Measurements from ENCODE around the gene ASPA.

Gene ASPA

DNA sequence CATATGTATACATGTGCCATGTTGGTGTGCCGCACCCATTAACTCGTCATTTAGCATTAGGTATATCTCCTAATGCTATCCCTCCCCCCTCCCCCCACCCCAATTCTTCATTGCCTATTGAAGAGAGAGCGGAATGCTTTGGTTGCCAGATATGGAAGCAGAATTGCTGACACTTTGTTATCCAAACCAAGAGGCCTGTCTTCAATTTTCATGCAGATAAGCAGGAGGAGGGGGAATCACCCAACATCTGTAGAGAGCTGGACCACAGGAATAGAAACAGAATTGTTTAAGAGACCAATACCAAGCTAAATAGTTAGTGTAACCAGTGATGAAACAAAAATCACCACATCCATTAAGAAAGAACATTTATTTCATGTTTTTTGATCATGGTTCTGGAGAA is 7.1 kb downstream of the ASPA start:
- CTCF ChIA-PET = interaction anchor here (0.6 kb wide), 1 partner anchor 439 kb away, joined by 4 read pairs; no protein-coding TSS in a partner anchor
- Histone ChIP-seq H3K4me1 (ENCODE audit: control insufficient read depth, insufficient read depth, low read length) (no peaks in the 10 kb centered on the region), H3K9me3 (ENCODE audit: control insufficient read depth, insufficient read depth, low read depth, low read length) (no peaks in the 10 kb centered on the region), H3K4me3 (ENCODE audit: low read depth, low read length) (no peak overlapping the region), H3K27ac (ENCODE audit: extremely low read depth, low read depth, low read length) (no peak overlapping the region), H3K36me3 (ENCODE audit: control insufficient read depth in 2 of 2, insufficient read depth in 1 of 2, low read length in 2 of 2) (no peaks in the 10 kb centered on the region)
- TF ChIP-seq EGR2 (tag by site-specific recombination; IDR thresholded peaks at IDR 0.05; ENCODE audit: low read depth) (no peak), ZNF629 (tag by site-specific recombination; IDR thresholded peaks at IDR 0.05) (no peak), ZNF354C (tag by site-specific recombination; IDR thresholded peaks at IDR 0.05; ENCODE audit: borderline replicate concordance, low read depth) (no peak), ZSCAN23 (tag by site-specific recombination; IDR thresholded peaks at IDR 0.05) (no peak)
- TF ChIP-seq, protein P1, sequence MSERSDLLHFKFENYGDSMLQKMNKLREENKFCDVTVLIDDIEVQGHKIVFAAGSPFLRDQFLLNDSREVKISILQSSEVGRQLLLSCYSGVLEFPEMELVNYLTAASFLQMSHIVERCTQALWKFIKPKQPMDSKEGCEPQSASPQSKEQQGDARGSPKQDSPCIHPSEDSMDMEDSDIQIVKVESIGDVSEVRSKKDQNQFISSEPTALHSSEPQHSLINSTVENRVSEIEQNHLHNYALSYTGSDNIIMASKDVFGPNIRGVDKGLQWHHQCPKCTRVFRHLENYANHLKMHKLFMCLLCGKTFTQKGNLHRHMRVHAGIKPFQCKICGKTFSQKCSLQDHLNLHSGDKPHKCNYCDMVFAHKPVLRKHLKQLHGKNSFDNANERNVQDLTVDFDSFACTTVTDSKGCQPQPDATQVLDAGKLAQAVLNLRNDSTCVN (tag by site-specific recombination; optimal IDR thresholded peaks at IDR 0.05) = no peak
- TF ChIP-seq, protein P2, sequence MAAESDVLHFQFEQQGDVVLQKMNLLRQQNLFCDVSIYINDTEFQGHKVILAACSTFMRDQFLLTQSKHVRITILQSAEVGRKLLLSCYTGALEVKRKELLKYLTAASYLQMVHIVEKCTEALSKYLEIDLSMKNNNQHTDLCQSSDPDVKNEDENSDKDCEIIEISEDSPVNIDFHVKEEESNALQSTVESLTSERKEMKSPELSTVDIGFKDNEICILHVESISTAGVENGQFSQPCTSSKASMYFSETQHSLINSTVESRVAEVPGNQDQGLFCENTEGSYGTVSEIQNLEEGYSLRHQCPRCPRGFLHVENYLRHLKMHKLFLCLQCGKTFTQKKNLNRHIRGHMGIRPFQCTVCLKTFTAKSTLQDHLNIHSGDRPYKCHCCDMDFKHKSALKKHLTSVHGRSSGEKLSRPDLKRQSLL (tag by site-specific recombination; IDR thresholded peaks at IDR 0.05) = no peak
- POLR2A ChIA-PET = no interaction called here

DNA sequence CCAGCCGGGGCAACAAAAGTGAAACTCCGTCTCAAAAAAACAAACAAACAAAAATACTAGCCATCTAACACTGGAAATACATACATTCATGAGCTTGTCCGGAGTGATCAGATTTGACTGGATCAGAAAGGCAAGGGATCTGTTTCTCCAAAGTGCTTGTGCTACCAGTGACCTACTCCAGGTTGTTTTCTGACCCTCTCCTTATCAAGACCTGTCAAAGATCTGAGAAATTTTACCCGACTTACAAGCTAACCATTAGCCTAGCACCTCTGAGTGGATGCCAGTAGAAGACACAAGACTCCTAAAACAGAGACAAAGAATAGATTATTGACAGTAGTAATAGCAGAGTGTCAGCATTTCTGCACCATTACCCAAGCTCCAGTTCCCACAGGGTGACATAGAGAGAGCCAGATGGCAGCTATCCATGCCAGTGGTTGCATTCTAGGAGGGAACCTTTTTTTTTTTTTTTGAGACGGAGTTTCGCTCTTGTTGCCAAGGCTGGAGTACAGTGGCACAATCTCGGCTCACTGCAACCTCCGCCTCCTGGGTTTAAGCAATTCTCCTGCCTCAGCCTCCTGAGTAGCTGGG is 9.8 kb downstream of the ASPA start:
- Histone ChIP-seq H3K4me1 (ENCODE audit: control insufficient read depth, insufficient read depth, low read length) (no peaks in the 10 kb centered on the region), H3K9me3 (ENCODE audit: control insufficient read depth, insufficient read depth, low read depth, low read length) (no peaks in the 10 kb centered on the region), H3K4me3 (ENCODE audit: low read depth, low read length) (no peak overlapping the region), H3K27ac (ENCODE audit: extremely low read depth, low read depth, low read length) (no peak overlapping the region), H3K36me3 (ENCODE audit: control insufficient read depth in 2 of 2, insufficient read depth in 1 of 2, low read length in 2 of 2) (no peaks in the 10 kb centered on the region)
- POLR2A ChIA-PET = no interaction called here
- CTCF ChIA-PET = no interaction called here
- TF ChIP-seq MEIS1 (CRISPR knock-in tag; IDR thresholded peaks at IDR 0.05; ENCODE audit: borderline replicate concordance) = no peak
- TF ChIP-seq ZNF174 (tag by site-specific recombination; IDR thresholded peaks at IDR 0.05) = no peak
- no peak for TF ChIP-seq ZNF311 (tag by site-specific recombination; IDR thresholded peaks at IDR 0.05; ENCODE audit: borderline replicate concordance)
- no peak for TF ChIP-seq ZNF76 (tag by site-specific recombination; IDR thresholded peaks at IDR 0.05; ENCODE audit: borderline replicate concordance, low read depth)
- TF ChIP-seq ZNF677 (tag by site-specific recombination; IDR thresholded peaks at IDR 0.05) = no peak
- TF ChIP-seq ZNF423 (tag by site-specific recombination; IDR thresholded peaks at IDR 0.05) = no peak
- TF ChIP-seq, protein P3, sequence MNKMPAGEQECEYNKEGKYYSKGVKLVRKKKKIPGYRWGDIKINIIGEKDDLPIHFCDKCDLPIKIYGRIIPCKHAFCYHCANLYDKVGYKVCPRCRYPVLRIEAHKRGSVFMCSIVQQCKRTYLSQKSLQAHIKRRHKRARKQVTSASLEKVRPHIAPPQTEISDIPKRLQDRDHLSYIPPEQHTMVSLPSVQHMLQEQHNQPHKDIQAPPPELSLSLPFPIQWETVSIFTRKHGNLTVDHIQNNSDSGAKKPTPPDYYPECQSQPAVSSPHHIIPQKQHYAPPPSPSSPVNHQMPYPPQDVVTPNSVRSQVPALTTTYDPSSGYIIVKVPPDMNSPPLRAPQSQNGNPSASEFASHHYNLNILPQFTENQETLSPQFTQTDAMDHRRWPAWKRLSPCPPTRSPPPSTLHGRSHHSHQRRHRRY (tag by site-specific recombination; IDR thresholded peaks at IDR 0.05) = no peak
- TF ChIP-seq ZNF660 (tag by site-specific recombination; IDR thresholded peaks at IDR 0.05) = no peak

DNA sequence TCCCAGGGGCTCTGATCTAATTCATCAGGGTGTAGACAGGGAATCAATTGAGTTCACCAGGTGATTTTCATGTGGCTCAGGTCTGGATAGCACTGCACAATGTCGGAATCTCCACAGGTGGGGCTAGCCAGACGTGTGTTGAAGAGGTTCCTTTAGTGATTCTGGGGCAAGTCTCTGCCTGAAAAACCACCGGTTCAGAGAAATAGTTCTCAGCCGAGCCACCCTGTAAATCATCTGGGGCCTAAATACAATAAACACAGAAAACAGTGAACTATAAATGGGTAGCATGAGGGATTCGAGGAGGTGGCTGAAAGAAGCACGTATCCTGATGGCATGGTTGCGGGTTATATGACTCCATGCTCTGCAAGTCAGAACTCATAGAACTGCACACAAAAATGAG is 21.3 kb downstream of the ASPA start:
- Histone ChIP-seq H3K4me3 (ENCODE audit: low read depth, low read length) (no peak overlapping the region), H3K9me3 (ENCODE audit: control insufficient read depth, insufficient read depth, low read depth, low read length) (no peaks in the 10 kb centered on the region), H3K27ac (ENCODE audit: extremely low read depth, low read depth, low read length) (no peak overlapping the region), H3K36me3 (ENCODE audit: control insufficient read depth in 2 of 2, insufficient read depth in 1 of 2, low read length in 2 of 2) (no peaks in the 10 kb centered on the region), H3K4me1 (ENCODE audit: control insufficient read depth, insufficient read depth, low read length) (no peaks in the 10 kb centered on the region)
- ChIA-PET CTCF (no interaction called here), POLR2A (no interaction called here)
- TF ChIP-seq ZNF311 (tag by site-specific recombination; IDR thresholded peaks at IDR 0.05; ENCODE audit: borderline replicate concordance) (no peak), ZNF292 (tag by site-specific recombination; IDR thresholded peaks at IDR 0.05; ENCODE audit: borderline replicate concordance, low read depth) (no peak), OSR2 (tag by site-specific recombination; IDR thresholded peaks at IDR 0.05) (no peak), KLF1 (tag by site-specific recombination; IDR thresholded peaks at IDR 0.05) (no peak), ZNF585B (tag by site-specific recombination; IDR thresholded peaks at IDR 0.05) (no peak)
- TF ChIP-seq, protein P4, sequence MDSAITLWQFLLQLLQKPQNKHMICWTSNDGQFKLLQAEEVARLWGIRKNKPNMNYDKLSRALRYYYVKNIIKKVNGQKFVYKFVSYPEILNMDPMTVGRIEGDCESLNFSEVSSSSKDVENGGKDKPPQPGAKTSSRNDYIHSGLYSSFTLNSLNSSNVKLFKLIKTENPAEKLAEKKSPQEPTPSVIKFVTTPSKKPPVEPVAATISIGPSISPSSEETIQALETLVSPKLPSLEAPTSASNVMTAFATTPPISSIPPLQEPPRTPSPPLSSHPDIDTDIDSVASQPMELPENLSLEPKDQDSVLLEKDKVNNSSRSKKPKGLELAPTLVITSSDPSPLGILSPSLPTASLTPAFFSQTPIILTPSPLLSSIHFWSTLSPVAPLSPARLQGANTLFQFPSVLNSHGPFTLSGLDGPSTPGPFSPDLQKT (IDR thresholded peaks at IDR 0.05; ENCODE audit: borderline replicate concordance, low read depth, low read length) = no peak
- TF ChIP-seq, protein P5, sequence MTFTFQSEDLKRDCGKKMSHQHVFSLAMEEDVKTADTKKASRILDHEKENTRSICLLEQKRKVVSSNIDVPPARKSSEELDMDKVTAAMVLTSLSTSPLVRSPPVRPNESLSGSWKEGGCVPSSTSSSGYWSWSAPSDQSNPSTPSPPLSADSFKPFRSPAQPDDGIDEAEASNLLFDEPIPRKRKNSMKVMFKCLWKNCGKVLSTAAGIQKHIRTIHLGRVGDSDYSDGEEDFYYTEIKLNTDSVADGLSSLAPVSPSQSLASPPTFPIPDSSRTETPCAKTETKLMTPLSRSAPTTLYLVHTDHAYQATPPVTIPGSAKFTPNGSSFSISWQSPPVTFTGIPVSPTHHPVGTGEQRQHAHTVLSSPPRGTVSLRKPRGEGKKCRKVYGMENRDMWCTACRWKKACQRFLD (tag by site-specific recombination; IDR thresholded peaks at IDR 0.05) = no peak
